Adrenal gland (tissue), 12 donors: ENCODE results near the gene ADAMTS12. TPM values are rescaled to one million over a fixed set of nuclear protein-coding genes. Genes with fewer than 3 reads are reported as not detected.

Experiments used
- DNase-seq, 7 donors: peaks; one replicate each; pipeline ENCODE4 v3.0.0-alpha.2; 2019 to 2020
- H3K27ac ChIP-seq, 5 donors: fragments of 200-600 bp; sonication (generic) in 4 of 5; 1 replicate in 3 of 5; 2 replicates in 2 of 5; pipeline versions ENCODE4 v1.5.1 to v1.8.0; 2016 to 2020; ENCODE audit warnings: mild to moderate bottlenecking in 1 of 5
- H3K27me3 ChIP-seq: fragments of 200-600 bp; 2 replicates; pipeline ENCODE4 v1.8.0; 2021
- H3K36me3 ChIP-seq, 2 donors: fragments of 200-600 bp; replicated peaks in 1 of 2; 1 replicate in 1 of 2; 2 replicates in 1 of 2; pipeline versions ENCODE4 v1.5.1 to v1.8.0; 2018 to 2022
- H3K4me1 ChIP-seq, 2 donors: fragments of 200-600 bp; replicated peaks in 1 of 2; 1 replicate in 1 of 2; 2 replicates in 1 of 2; pipeline versions ENCODE4 v1.5.1 to v1.8.0; 2018 to 2021
- H3K4me3 ChIP-seq, 4 donors: fragments of 200-600 bp; sonication (generic) in 3 of 4; one replicate each; pipeline ENCODE4 v1.5.1; 2016 to 2018
- H3K9me3 ChIP-seq, 3 donors: fragments of 200-600 bp; sonication (generic) in 1 of 3; replicated peaks in 1 of 3; 1 replicate in 2 of 3; 2 replicates in 1 of 3; pipeline versions ENCODE4 v1.5.1 to v1.8.0; 2016 to 2021
- CTCF ChIP-seq, 6 experiments: fragments of 450-650 bp in 4 of 6; fragments of 200-600 bp in 2 of 6; sonication (generic) in 1 of 6; IDR thresholded peaks; 1 replicate in 5 of 6; 2 replicates in 1 of 6; pipeline versions ENCODE4 v1.5.1 to v1.8.0; 2016 to 2021; ENCODE audit warnings: antibody characterized with exemption in 6 of 6, mild to moderate bottlenecking in 2 of 6, moderate library complexity in 1 of 6
- POLR2A ChIP-seq, 2 donors: fragments of 450-650 bp; IDR thresholded peaks; one replicate each; pipeline ENCODE4 v1.6.1; 2017; ENCODE audit warnings: antibody characterized with exemption in 2 of 2, mild to moderate bottlenecking in 2 of 2, moderate library complexity in 1 of 2
- WGBS, 4 donors: extraction: QIAGEN DNeasy Blood & Tissue Kit in 2 of 4; methylation state at CpG; one replicate each; pipeline versions ENCODE4 v1.1.5 to v1.1.7; 2013 to 2017; 5-methylcytosine and 5-hydroxymethylcytosine counted together
- intact Hi-C, 2 donors: fragments of 100-400 bp; cut with DNase I; formaldehyde crosslinking; loops; one replicate each; pipeline versions ENCODE4 v1.14.1 to v1.15.0; 2022 to 2023
- polyA plus RNA-seq, 3 donors: library from polyadenylated mRNA; stranded (reverse); fragments of 200-250 nt in 2 of 3; fragments of 350-450 nt in 1 of 3; fragmentation: Illumina TruSeq in 1 of 3; extraction: RNeasy Lipid Tissue Mini Kit (QIAGEN cat#74804) in 1 of 3; gene quantifications; one replicate each; pipeline ENCODE4 v1.2.3, GENCODE V29; 2013 to 2014
- total RNA-seq, 9 donors: library from RNA; depleted of rRNA in 4 of 9; stranded (reverse); fragments of >200 nt in 4 of 9; fragments of 120-200 nt in 1 of 9; fragmentation: NEBNext Ultra II Directional in 1 of 9; extraction: Animal tissue kit (Norgen Biotek cat#: 25700) in 1 of 9; gene quantifications; one replicate each; pipeline versions ENCODE4 v1.1.0 to v1.2.4, GENCODE V29; 2013 to 2023
- donor health status: healthy with polysubstance abuse.
- donor health status: Bipolar disorder and iron deficiency.
- donor health status: DM: yes; HTN: yes; CAD: no.
- donor health status: DM: no; HTN: no; CAD: no.
- donor health status: DM: no; HTN: no; CAD: no.
- donor health status: DM: yes; HTN: yes; CAD: no.

Gene ADAMTS12
- total and polyA plus RNA-seq, 12 donors, result 1.9 to 76.1 (median 10.5) TPM

GRCh38 chr5:33621514-33621913 is 270.3 kb downstream of the ADAMTS12 start:
- 52 to 83% (median 64%) methylated on average over 1 of the region's 1 CpG for WGBS, 4 donors
- no peak overlapping the region for H3K4me3 ChIP-seq

GRCh38 chr5:33614039-33614438 is 277.8 kb downstream of the ADAMTS12 start:
- H3K27ac ChIP-seq, result no peak overlapping the region
- no peaks in the 10 kb centered on the region for H3K27me3 ChIP-seq
- peaks cover 0 to 5% of the 10 kb centered on the region in 2 donors for H3K36me3 ChIP-seq
- no peaks in the 10 kb centered on the region for H3K9me3 ChIP-seq
- no peak for DNase-seq
- WGBS, 4 donors, result 87 to 94% (median 93%) methylated on average over 3 of the region's 3 CpGs
- no peak overlapping the region for H3K4me3 ChIP-seq
- no peak for TF ChIP-seq POLR2A (IDR thresholded peaks at IDR 0.05)
- no peak for TF ChIP-seq CTCF (IDR thresholded peaks at IDR 0.05)
- peaks cover 0 to 10% of the 10 kb centered on the region in 2 donors for H3K4me1 ChIP-seq
- intact Hi-C loops, result no loop called here

More at GRCh38 chr5:33621514-33621913, 270.3 kb downstream of the ADAMTS12 start:
- Histone ChIP-seq H3K4me1 (no peaks in the 10 kb centered on the region), H3K9me3 (no peaks in the 10 kb centered on the region), H3K27me3 (no peaks in the 10 kb centered on the region), H3K36me3 (no peaks in the 10 kb centered on the region), H3K27ac (no peak overlapping the region)
- intact Hi-C loops, result loop anchor here in 1 of 2 donors (5.0 kb wide), 1 partner anchor 326 kb away; no protein-coding TSS in a partner anchor
- TF ChIP-seq CTCF (IDR thresholded peaks at IDR 0.05) (no peak), POLR2A (IDR thresholded peaks at IDR 0.05) (no peak)
- no peak for DNase-seq

DNA sequence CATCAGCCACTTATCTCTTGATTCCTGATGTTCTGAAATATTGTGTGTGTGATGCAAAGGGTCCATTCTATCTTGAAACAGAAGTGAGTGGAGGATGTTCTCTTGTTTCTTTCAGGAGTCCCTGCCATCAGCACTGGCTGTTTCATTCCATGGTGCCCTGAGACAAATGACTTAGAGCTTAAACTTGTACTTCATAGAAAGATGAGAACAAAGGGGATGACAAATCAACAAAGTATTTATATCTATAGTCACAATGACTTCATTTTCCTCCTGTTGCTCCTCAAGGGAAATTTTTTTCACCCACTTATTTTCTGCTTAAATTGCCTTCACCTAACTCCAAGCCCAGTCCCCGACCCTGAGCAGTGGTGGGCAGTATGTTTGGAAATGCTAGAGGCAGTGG is 279.4 kb downstream of the ADAMTS12 start:
- no peak for DNase-seq
- WGBS, 4 donors, result 66 to 77% (median 75%) methylated on average over 1 of the region's 1 CpG
- no peaks in the 10 kb centered on the region for H3K9me3 ChIP-seq
- no peaks in the 10 kb centered on the region for H3K27me3 ChIP-seq
- TF ChIP-seq CTCF (IDR thresholded peaks at IDR 0.05), result no peak
- no peak for TF ChIP-seq POLR2A (IDR thresholded peaks at IDR 0.05)
- H3K27ac ChIP-seq, result no peak overlapping the region
- peaks cover 0 to 5% of the 10 kb centered on the region in 2 donors for H3K36me3 ChIP-seq
- peaks cover 0 to 10% of the 10 kb centered on the region in 2 donors for H3K4me1 ChIP-seq
- intact Hi-C loops, result no loop called here
- no peak overlapping the region for H3K4me3 ChIP-seq

DNA sequence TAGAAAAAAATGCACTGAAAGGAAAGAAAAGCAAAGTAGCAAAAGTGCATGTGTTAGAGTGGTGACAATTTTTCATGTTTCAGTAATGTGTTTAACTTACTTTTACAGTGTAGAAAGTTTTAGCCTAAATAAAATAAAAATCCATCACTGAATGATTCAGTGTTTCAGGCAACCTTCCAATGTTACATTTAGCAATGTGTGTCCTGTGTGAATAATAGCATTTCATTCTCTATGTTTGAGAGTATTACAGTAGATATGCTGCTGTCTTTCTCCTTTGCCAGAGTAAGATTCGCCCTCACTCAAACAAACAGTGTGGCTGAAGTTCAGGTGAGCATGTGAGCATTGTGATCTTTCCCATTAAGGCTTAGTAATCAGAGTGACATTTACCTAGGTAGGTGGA is 279.9 kb downstream of the ADAMTS12 start:
- H3K27ac ChIP-seq, result no peak overlapping the region
- peaks cover 0 to 5% of the 10 kb centered on the region in 2 donors for H3K36me3 ChIP-seq
- H3K27me3 ChIP-seq, result no peaks in the 10 kb centered on the region
- TF ChIP-seq CTCF (IDR thresholded peaks at IDR 0.05) (no peak), POLR2A (IDR thresholded peaks at IDR 0.05) (no peak)
- no peaks in the 10 kb centered on the region for H3K9me3 ChIP-seq
- DNase-seq, result no peak
- 36 to 52% (median 42%) methylated on average over 1 of the region's 1 CpG for WGBS, 4 donors
- intact Hi-C loops, result no loop called here
- H3K4me3 ChIP-seq, result no peak overlapping the region
- peaks cover 0 to 10% of the 10 kb centered on the region in 2 donors for H3K4me1 ChIP-seq
